Measurements from ENCODE around the gene PTPN6.

- TF ChIP-seq CTCF (IDR thresholded peaks at IDR 0.05) (no peak), POLR2A (IDR thresholded peaks at IDR 0.05) (no peak)
These were observed 23.0 kb upstream of the PTPN6 start for GRCh38 chr12:6928022-6928702.
